Neutrophil (primary cell): Measurements from ENCODE around the gene CDAN1.

Experiments
- H3K27ac ChIP-seq: fragments of 200-600 bp; sonication (generic); 2 replicates; pipeline ENCODE4 v1.5.1; 2016; ENCODE audit warnings: mild to moderate bottlenecking, moderate library complexity
- H3K27me3 ChIP-seq: fragments of 200-600 bp; sonication (generic); 2 replicates; pipeline ENCODE4 v1.6.0; 2016; ENCODE audit warnings: mild to moderate bottlenecking
- H3K36me3 ChIP-seq: fragments of 200-600 bp; sonication (generic); 2 replicates; pipeline ENCODE4 v1.5.1; 2017
- H3K4me1 ChIP-seq, 2 experiments: fragments of 200-600 bp in 1 of 2; sonication (generic) in 1 of 2; 1 replicate in 1 of 2; 2 replicates in 1 of 2; pipeline versions ENCODE4 v1.5.1 to v1.6.1; 2013 to 2016; ENCODE audit warnings: low read depth in 1 of 2, low read length in 1 of 2, mild to moderate bottlenecking in 1 of 2, moderate library complexity in 1 of 2; ENCODE audit not compliant: control insufficient read depth in 1 of 2, insufficient read depth in 1 of 2
- H3K4me3 ChIP-seq, 2 experiments: fragments of 200-600 bp in 1 of 2; sonication (generic) in 1 of 2; 1 replicate in 1 of 2; 2 replicates in 1 of 2; pipeline ENCODE4 v1.5.1; 2013 to 2016; ENCODE audit warnings: low read depth in 1 of 2, low read length in 1 of 2, mild to moderate bottlenecking in 1 of 2, moderate library complexity in 1 of 2
- H3K9me3 ChIP-seq: fragments of 200-600 bp; sonication (generic); 2 replicates; pipeline ENCODE4 v1.5.1; 2016
- TF ChIP-seq, protein P1 (sequence below): fragments of 200-600 bp; sonication (generic); IDR thresholded peaks from 2 replicates; pipeline ENCODE4 v1.5.1; 2016; ENCODE audit warnings: antibody characterized with exemption

CDAN1 gene

DNA sequence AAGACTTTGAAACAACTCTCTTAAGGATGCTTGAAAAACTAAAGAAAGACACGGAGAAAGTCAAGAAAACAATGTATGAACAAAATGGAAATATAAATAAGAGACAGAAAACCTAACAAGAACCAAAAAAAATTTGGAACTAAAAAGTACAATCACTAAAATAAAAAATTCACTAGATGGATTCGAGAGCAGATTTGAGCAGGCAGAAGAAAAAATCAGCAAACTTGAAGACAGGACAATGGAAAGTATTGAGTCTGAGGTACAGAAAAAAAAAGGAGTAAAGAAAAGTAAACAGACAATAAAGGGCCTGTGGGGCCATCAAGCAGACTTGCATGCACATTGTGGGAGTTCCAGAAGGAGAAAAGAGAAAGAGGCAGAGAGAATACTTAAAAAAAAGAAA lies 13.4 kb upstream of the CDAN1 start:
- TF ChIP-seq, protein P1, sequence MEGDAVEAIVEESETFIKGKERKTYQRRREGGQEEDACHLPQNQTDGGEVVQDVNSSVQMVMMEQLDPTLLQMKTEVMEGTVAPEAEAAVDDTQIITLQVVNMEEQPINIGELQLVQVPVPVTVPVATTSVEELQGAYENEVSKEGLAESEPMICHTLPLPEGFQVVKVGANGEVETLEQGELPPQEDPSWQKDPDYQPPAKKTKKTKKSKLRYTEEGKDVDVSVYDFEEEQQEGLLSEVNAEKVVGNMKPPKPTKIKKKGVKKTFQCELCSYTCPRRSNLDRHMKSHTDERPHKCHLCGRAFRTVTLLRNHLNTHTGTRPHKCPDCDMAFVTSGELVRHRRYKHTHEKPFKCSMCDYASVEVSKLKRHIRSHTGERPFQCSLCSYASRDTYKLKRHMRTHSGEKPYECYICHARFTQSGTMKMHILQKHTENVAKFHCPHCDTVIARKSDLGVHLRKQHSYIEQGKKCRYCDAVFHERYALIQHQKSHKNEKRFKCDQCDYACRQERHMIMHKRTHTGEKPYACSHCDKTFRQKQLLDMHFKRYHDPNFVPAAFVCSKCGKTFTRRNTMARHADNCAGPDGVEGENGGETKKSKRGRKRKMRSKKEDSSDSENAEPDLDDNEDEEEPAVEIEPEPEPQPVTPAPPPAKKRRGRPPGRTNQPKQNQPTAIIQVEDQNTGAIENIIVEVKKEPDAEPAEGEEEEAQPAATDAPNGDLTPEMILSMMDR: no peak
- peaks cover 27% of the 10 kb centered on the region for H3K36me3 ChIP-seq
- H3K27me3 ChIP-seq: no peaks in the 10 kb centered on the region
- H3K4me1 ChIP-seq: no peaks in the 10 kb centered on the region
- H3K27ac ChIP-seq: no peak overlapping the region
- H3K4me3 ChIP-seq: no peak overlapping the region
- H3K9me3 ChIP-seq: no peaks in the 10 kb centered on the region

DNA sequence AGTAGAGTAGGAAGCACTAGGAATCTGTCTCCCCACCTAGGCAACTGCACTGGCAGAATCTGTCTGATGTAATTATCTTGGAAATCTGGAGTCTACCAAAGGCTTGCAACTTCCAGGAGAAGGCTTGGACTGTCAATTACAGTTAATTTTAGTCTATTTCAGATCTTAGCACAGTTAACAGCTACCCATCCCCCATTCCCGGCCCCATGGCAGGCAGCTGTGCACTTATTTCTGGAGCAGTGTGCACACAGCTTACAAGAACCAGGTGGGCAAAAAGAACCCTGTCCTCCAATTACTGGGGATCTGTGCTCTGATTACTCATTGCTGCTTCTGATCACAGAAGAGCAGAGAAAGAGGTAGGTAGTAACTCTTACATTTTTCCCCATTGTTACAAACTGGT lies 12.3 kb upstream of the CDAN1 start:
- Histone ChIP-seq H3K27ac (no peak overlapping the region), H3K4me1 (no peaks in the 10 kb centered on the region), H3K36me3 (peaks cover 27% of the 10 kb centered on the region), H3K27me3 (no peaks in the 10 kb centered on the region), H3K9me3 (no peaks in the 10 kb centered on the region), H3K4me3 (no peak overlapping the region)
- TF ChIP-seq, protein P1: no peak

DNA sequence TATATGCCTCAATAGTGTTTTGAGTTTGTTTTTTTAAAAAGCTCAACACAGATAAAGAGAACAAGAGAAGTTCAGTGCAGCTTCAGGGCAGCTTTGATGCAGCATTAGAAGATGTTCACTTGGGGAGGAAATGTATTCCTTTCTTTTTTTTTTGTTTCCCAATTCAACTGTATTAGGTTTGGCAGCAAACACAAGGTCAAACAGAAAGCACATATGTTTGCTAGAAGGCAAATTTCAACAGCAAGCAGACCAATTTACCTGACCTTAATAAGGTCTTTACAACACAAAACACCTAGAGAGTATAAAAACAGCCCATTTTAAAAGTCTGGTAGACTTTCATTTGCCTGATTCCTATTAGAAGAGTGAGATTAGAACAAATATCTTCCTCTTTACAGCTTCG lies 7.3 kb upstream of the CDAN1 start:
- Histone ChIP-seq H3K36me3 (peaks cover 7% of the 10 kb centered on the region), H3K27ac (no peak overlapping the region), H3K4me3 (no peak overlapping the region), H3K4me1 (no peaks in the 10 kb centered on the region), H3K27me3 (no peaks in the 10 kb centered on the region), H3K9me3 (no peaks in the 10 kb centered on the region)
- TF ChIP-seq, protein P1: no peak

DNA sequence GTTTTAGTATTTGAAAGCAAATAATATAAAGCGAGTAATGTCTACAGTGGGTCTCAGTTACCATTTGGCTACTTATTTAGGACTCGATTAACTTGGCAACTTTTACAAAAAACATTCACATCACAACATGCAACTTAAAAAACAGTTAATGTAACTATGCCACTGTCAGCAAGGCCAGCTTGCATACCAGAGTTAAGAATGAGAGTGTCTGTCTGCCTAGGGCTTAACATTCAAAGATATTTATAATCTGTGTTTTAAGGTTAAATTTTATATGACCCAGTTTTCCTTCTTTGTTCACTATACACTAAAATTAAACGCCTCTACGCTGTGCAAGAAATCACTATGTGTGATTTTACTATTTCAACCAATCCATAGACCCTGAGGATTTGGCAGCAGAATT lies 5.2 kb upstream of the CDAN1 start:
- H3K9me3 ChIP-seq: no peaks in the 10 kb centered on the region
- H3K27me3 ChIP-seq: no peaks in the 10 kb centered on the region
- H3K36me3 ChIP-seq: peaks cover 7% of the 10 kb centered on the region
- no peak overlapping the region for H3K4me3 ChIP-seq
- TF ChIP-seq, protein P1: no peak
- peaks cover 4 to 5% of the 10 kb centered on the region in 2 experiments for H3K4me1 ChIP-seq
- no peak overlapping the region for H3K27ac ChIP-seq

DNA sequence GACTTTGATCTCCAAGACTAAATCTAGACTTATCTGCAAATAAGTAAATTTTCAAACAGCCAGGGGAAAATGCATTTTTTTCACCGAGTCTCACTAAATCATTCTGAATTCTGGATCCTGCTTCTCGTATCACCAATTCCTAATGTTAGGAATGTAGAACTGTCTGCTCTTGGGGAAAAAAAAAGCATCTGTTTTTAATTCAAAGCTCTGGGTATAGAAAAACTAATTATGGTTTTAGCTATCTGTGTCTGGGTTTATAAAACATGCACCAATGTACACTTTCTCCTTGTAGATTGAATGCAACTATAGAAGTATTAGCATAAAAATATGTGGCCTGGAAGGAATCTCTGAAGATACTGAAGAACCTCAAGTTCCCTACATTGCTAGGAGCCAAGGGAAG lies 4.8 kb upstream of the CDAN1 start:
- Histone ChIP-seq H3K4me1 (peaks cover 5 to 6% of the 10 kb centered on the region in 2 experiments), H3K9me3 (no peaks in the 10 kb centered on the region), H3K27me3 (no peaks in the 10 kb centered on the region), H3K36me3 (peaks cover 7% of the 10 kb centered on the region), H3K4me3 (no peak overlapping the region), H3K27ac (no peak overlapping the region)
- TF ChIP-seq, protein P1: no peak
